IPS-11a (cell line): ENCODE measurements around the gene MYBBP1A.

Experiments
- H3K4me3 ChIP-seq: one replicate; pipeline ENCODE4 v1.5.1; 2013; ENCODE audit warnings: low read depth, low read length, control low read depth

MYBBP1A gene

GRCh38 chr17:4538236-4539002 is 16.8 kb downstream of the MYBBP1A start:
- no peak overlapping the region for H3K4me3 ChIP-seq

GRCh38 chr17:4537451-4538235 is 17.5 kb downstream of the MYBBP1A start:
- H3K4me3 ChIP-seq = no peak overlapping the region

- no peak overlapping the region for H3K4me3 ChIP-seq
These were observed 18.3 kb downstream of the MYBBP1A start for GRCh38 chr17:4536742-4537411.

- no peak overlapping the region for H3K4me3 ChIP-seq
These were observed 18.9 kb downstream of the MYBBP1A start for GRCh38 chr17:4536259-4536741.

- no peak overlapping the region for H3K4me3 ChIP-seq
These were observed 19.4 kb downstream of the MYBBP1A start for GRCh38 chr17:4535667-4536258.

- H3K4me3 ChIP-seq = no peak overlapping the region
These were observed 20.1 kb downstream of the MYBBP1A start for GRCh38 chr17:4534928-4535666.

- H3K4me3 ChIP-seq = no peak overlapping the region
These were observed 20.7 kb downstream of the MYBBP1A start for GRCh38 chr17:4534515-4534914.

GRCh38 chr17:4533523-4534504 is 21.4 kb downstream of the MYBBP1A start:
- H3K4me3 ChIP-seq = no peak overlapping the region

- H3K4me3 ChIP-seq = no peak overlapping the region
These were observed 22.2 kb downstream of the MYBBP1A start for GRCh38 chr17:4532860-4533522.

GRCh38 chr17:4531988-4532736 is 23.0 kb downstream of the MYBBP1A start:
- no peak overlapping the region for H3K4me3 ChIP-seq

GRCh38 chr17:4530799-4531730 is 24.1 kb downstream of the MYBBP1A start:
- H3K4me3 ChIP-seq = no peak overlapping the region

- no peak overlapping the region for H3K4me3 ChIP-seq
These were observed 25.5 kb downstream of the MYBBP1A start for GRCh38 chr17:4529533-4530152.

- H3K4me3 ChIP-seq = no peak overlapping the region
These were observed 27.5 kb downstream of the MYBBP1A start for GRCh38 chr17:4527566-4528125.

- no peak overlapping the region for H3K4me3 ChIP-seq
These were observed 28.1 kb downstream of the MYBBP1A start for GRCh38 chr17:4527134-4527533.

GRCh38 chr17:4525691-4526397 is 29.3 kb downstream of the MYBBP1A start:
- no peak overlapping the region for H3K4me3 ChIP-seq

- H3K4me3 ChIP-seq = no peak overlapping the region
These were observed 31.2 kb downstream of the MYBBP1A start for GRCh38 chr17:4523946-4524345.
